ENCODE measurements around the gene DNAJC15.

GRCh38 chr13:43153436-43154090, 130.2 kb downstream of the DNAJC15 start:
- TF ChIP-seq CTCF (conservative IDR thresholded peaks at IDR 0.05; ENCODE audit: low read length) (no peak), EZH2phosphoT487 (IDR thresholded peaks at IDR 0.05; ENCODE audit: borderline replicate concordance, low read depth, low read length) (no peak)
